Raji (cell line): ENCODE results near the gene SLIT1.

ENCODE experiments used
- POLR2A ChIP-seq: IDR thresholded peaks from 2 replicates; pipeline ENCODE4 v1.6.1; 2011; ENCODE audit warnings: low read depth, low read length, control low read depth; ENCODE audit not compliant: insufficient read depth

Gene SLIT1

GRCh38 chr10:97163181-97163580 lies 22.6 kb downstream of the SLIT1 start:
- TF ChIP-seq POLR2A: no peak

GRCh38 chr10:97159646-97160305 lies 26.0 kb downstream of the SLIT1 start:
- TF ChIP-seq POLR2A: no peak

- no peak for TF ChIP-seq POLR2A
Observed at GRCh38 chr10:97157578-97158095, 28.1 kb downstream of the SLIT1 start.

- no peak for TF ChIP-seq POLR2A
Observed at GRCh38 chr10:97154781-97155180, 31.0 kb downstream of the SLIT1 start.

- no peak for TF ChIP-seq POLR2A
Observed at GRCh38 chr10:97154162-97154561, 31.6 kb downstream of the SLIT1 start.

- no peak for TF ChIP-seq POLR2A
Observed at GRCh38 chr10:97153270-97153850, 32.4 kb downstream of the SLIT1 start.

- TF ChIP-seq POLR2A: no peak
Observed at GRCh38 chr10:97151307-97151914, 34.3 kb downstream of the SLIT1 start.

- TF ChIP-seq POLR2A: no peak
Observed at GRCh38 chr10:97150616-97151015, 35.1 kb downstream of the SLIT1 start.

- TF ChIP-seq POLR2A: no peak
Observed at GRCh38 chr10:97150013-97150595, 35.7 kb downstream of the SLIT1 start.

- TF ChIP-seq POLR2A: no peak
Observed at GRCh38 chr10:97149079-97149531, 36.7 kb downstream of the SLIT1 start.

- no peak for TF ChIP-seq POLR2A
Observed at GRCh38 chr10:97144297-97144696, 41.5 kb downstream of the SLIT1 start.

GRCh38 chr10:97142834-97143233 lies 42.9 kb downstream of the SLIT1 start:
- no peak for TF ChIP-seq POLR2A

- TF ChIP-seq POLR2A: no peak
Observed at GRCh38 chr10:97140902-97141745, 44.6 kb downstream of the SLIT1 start.

GRCh38 chr10:97140049-97140846 lies 45.5 kb downstream of the SLIT1 start:
- no peak for TF ChIP-seq POLR2A
